HEK293 (cell line): ENCODE results near the gene HYAL4.

Experiments
- CTCF ChIA-PET: fragments of 350-600 bp; formaldehyde crosslinking; extraction: SDS; loops from one replicate; lab custom pipeline; 2021; ENCODE audit warnings: antibody characterized with exemption; lab: Yijun Ruan, JAX
- POLR2A ChIA-PET: fragments of 300-600 bp; formaldehyde crosslinking; extraction: SDS; loops from one replicate; lab custom pipeline; 2020; ENCODE audit warnings: antibody characterized with exemption, inconsistent platforms; lab: Yijun Ruan, JAX
- H3K27ac ChIP-seq: fragments of 200-500 bp; sonication (Bioruptor generic); 2 replicates; pipeline ENCODE4 v1.5.1; 2014; ENCODE audit warnings: low read depth, low read length, control low read depth, inconsistent platforms; ENCODE audit errors: extremely low read depth
- H3K36me3 ChIP-seq, 2 experiments: fragments of 200-500 bp in 1 of 2; sonication (Bioruptor generic) in 1 of 2; 1 replicate in 1 of 2; 2 replicates in 1 of 2; pipeline ENCODE4 v1.5.1; 2014 to 2017; ENCODE audit warnings: inconsistent platforms in 2 of 2, low read length in 2 of 2; ENCODE audit not compliant: control insufficient read depth in 2 of 2, insufficient read depth in 1 of 2
- H3K4me1 ChIP-seq: fragments of 200-500 bp; sonication (Bioruptor generic); 2 replicates; pipeline ENCODE4 v1.5.1; 2014; ENCODE audit warnings: mild to moderate bottlenecking, low read length, inconsistent platforms; ENCODE audit not compliant: control insufficient read depth, insufficient read depth
- H3K4me3 ChIP-seq: 2 replicates; pipeline ENCODE4 v1.5.1; 2011; ENCODE audit warnings: low read depth, mild to moderate bottlenecking, control low read depth, low read length, moderate library complexity
- H3K9me3 ChIP-seq: fragments of 200-500 bp; sonication (Bioruptor generic); 2 replicates; pipeline ENCODE4 v1.5.1; 2014; ENCODE audit warnings: low read depth, low read length, inconsistent platforms; ENCODE audit not compliant: control insufficient read depth, insufficient read depth
- IKZF3 ChIP-seq: fragments of 450-650 bp; IDR thresholded peaks from 2 replicates; pipeline ENCODE4 v1.5.0; 2018; ENCODE audit warnings: missing biosample characterization, mild to moderate bottlenecking, missing genetic modification characterization, moderate library complexity
- KLF17 ChIP-seq: fragments of 450-650 bp; formaldehyde crosslinking; IDR thresholded peaks from 2 replicates; pipeline ENCODE4 v1.5.1; 2016; ENCODE audit warnings: missing biosample characterization, missing genetic modification characterization
- PRDM2 ChIP-seq: fragments of 450-650 bp; formaldehyde crosslinking; IDR thresholded peaks from 2 replicates; pipeline ENCODE4 v1.5.1; 2016; ENCODE audit warnings: missing biosample characterization, missing genetic modification characterization, borderline replicate concordance
- RBAK ChIP-seq: fragments of 450-650 bp; formaldehyde crosslinking; IDR thresholded peaks from 2 replicates; pipeline ENCODE4 v1.5.1; 2016; ENCODE audit warnings: missing biosample characterization, missing genetic modification characterization
- SP7 ChIP-seq: fragments of 450-650 bp; formaldehyde crosslinking; IDR thresholded peaks from 2 replicates; pipeline ENCODE4 v1.5.1; 2016; ENCODE audit warnings: missing biosample characterization, missing genetic modification characterization
- ZBTB49 ChIP-seq: fragments of 450-650 bp; formaldehyde crosslinking; IDR thresholded peaks from 2 replicates; pipeline ENCODE4 v1.5.1; 2016; ENCODE audit warnings: missing biosample characterization, missing genetic modification characterization, low read depth
- ZNF133 ChIP-seq: fragments of 450-650 bp; formaldehyde crosslinking; IDR thresholded peaks from 2 replicates; pipeline ENCODE4 v1.5.1; 2016; ENCODE audit warnings: missing biosample characterization, missing genetic modification characterization
- ZNF391 ChIP-seq: fragments of 450-650 bp; formaldehyde crosslinking; IDR thresholded peaks from 2 replicates; pipeline ENCODE4 v1.5.1; 2016; ENCODE audit warnings: low read depth, missing biosample characterization, missing genetic modification characterization, borderline replicate concordance
- ZNF521 ChIP-seq: fragments of 450-650 bp; formaldehyde crosslinking; IDR thresholded peaks from 2 replicates; pipeline ENCODE4 v1.5.1; 2017; ENCODE audit warnings: missing biosample characterization, mild to moderate bottlenecking, missing genetic modification characterization
- ZNF645 ChIP-seq: fragments of 450-650 bp; formaldehyde crosslinking; IDR thresholded peaks from 2 replicates; pipeline ENCODE4; 2016; ENCODE audit warnings: missing biosample characterization, missing genetic modification characterization
- ZXDB ChIP-seq: fragments of 450-650 bp; formaldehyde crosslinking; IDR thresholded peaks from 2 replicates; pipeline ENCODE4 v1.5.1; 2016; ENCODE audit warnings: missing biosample characterization, missing genetic modification characterization

HYAL4 gene

GRCh38 chr7:123823898-123824753, 20.8 kb upstream of the HYAL4 start (continued):
- TF ChIP-seq ZNF521 (tag by site-specific recombination) (no peak), KLF17 (tag by site-specific recombination) (no peak), RBAK (tag by site-specific recombination) (no peak), PRDM2 (tag by site-specific recombination) (no peak), ZBTB49 (tag by site-specific recombination) (no peak)

GRCh38 chr7:123824754-123825067, 20.3 kb upstream of the HYAL4 start:
- POLR2A ChIA-PET, result no interaction called here

More at GRCh38 chr7:123824754-123825067, 20.3 kb upstream of the HYAL4 start:
- Histone ChIP-seq H3K36me3 (no peaks in the 10 kb centered on the region), H3K4me3 (no peak overlapping the region), H3K9me3 (no peaks in the 10 kb centered on the region), H3K27ac (no peak overlapping the region), H3K4me1 (no peaks in the 10 kb centered on the region)
- no peak for TF ChIP-seq ZNF521 (tag by site-specific recombination)
- no peak for TF ChIP-seq IKZF3
- no peak for TF ChIP-seq ZXDB (tag by site-specific recombination)
- TF ChIP-seq ZNF391 (tag by site-specific recombination), result no peak
- no peak for TF ChIP-seq PRDM2 (tag by site-specific recombination)
- TF ChIP-seq ZNF133 (tag by site-specific recombination), result no peak
- no peak for TF ChIP-seq ZNF645 (tag by site-specific recombination)
- TF ChIP-seq SP7 (tag by site-specific recombination), result no peak
- CTCF ChIA-PET, result interaction anchor here (0.6 to 1.9 kb wide), 4 partner anchors 27 to 202 kb away, joined by 3 to 4 read pairs (median 4); no protein-coding TSS in a partner anchor
